Stimulated activated CD8-positive, alpha-beta memory T cell treated with anti-CD3 and anti-CD28 coated beads, Interleukin-4, amount 100 ng/mL, for 4 hours (primary cell): ENCODE measurements around the gene FAM32A.
"Not testable (repeated sequence)": the region's sequence is repeated elsewhere in the genome, so short reads cannot be mapped to it uniquely, and the experiment has no call there.

Source experiments
- DNase-seq, 2 donors: peaks; one replicate each; pipeline ENCODE4 v3.0.0-alpha.2; 2020; ENCODE audit warnings: low read depth in 2 of 2, low spot score in 1 of 2

The FAM32A gene

GRCh38 chr19:16164222-16164890 lies 20.9 kb upstream of the FAM32A start:
- DNase-seq = no peak

GRCh38 chr19:16166417-16166816 lies 18.8 kb upstream of the FAM32A start:
- DNase-seq = no peak

DNA sequence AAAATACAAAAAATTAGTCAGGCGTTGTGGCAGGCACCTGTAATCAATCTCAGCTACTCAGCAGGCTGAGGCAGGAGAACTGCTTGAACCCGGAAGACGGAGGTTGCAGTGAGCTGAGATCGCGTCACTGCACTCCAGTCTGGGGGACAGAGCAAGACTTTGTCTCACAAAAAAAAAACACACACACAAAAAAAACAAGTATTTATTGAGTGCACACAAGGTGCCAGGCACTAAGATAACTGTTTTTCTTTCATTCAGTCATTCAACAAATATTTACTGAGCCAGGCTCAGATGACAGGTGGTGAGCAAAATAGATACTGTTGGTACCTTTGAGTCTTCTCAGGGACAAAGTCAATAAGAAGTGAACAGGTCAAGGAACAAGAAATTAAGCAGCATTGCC lies 18.2 kb upstream of the FAM32A start:
- DNase-seq = no peak

DNA sequence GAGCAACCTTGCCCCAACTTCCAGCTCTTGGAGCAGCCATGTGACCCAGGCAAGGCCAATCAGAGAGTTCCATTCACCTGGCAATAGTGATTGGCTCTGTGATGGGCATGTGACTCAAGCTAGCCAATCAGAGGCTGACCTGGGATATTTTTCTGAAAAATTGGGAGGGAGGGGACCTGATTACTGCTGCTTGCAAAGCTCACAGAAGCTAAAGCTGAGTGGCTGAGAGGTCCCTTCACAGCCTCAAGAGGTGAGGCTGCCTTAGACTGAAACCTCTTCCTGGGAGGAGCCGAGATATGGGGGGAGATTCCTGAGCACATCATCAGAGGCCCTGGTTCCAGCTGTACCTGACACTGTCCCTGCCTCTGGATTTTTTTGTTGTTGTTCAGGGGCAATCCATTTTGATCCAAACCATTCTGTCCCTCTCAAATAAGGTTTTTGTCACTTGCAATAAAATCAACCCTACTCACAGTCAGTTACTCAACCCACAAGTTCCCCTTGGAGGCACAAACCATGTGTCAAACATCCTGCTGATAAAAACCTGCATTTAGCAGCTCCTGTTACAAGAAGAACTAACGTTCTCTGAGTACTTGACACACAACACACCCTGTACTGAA lies 16.6 kb upstream of the FAM32A start:
- no peak for DNase-seq

- DNase-seq = no peak
These were observed 15.1 kb upstream of the FAM32A start for GRCh38 chr19:16170134-16170533.

- no peak for DNase-seq
These were observed 9.3 kb upstream of the FAM32A start for GRCh38 chr19:16175954-16176353.

GRCh38 chr19:16178866-16179265 lies 6.3 kb upstream of the FAM32A start:
- DNase-seq = not testable (repeated sequence)

- DNase-seq = no peak
These were observed 4.6 kb upstream of the FAM32A start for GRCh38 chr19:16180611-16181010.

DNA sequence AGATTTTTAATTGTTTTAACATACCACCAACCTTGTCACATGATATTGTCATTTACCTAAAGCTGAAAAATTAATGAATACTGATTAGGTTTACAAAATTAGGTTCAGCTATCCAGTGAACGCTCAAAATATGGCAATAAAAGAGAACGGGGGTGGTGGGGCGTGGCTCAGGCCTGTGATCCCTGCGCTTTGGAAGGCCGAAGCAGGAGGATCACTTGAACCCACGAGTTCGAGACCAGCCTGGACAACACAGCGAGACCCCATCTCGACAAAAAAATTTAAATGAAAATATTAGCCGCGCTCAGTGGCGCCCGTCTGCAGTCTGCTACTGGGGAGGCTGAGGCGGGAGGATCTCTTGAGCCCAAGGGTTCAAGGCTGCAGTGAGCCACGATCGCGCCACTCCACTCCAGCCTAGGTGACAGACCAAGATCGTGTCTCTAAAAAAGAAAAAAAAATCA lies 516 bp upstream of the FAM32A start:
- no peak for DNase-seq

- no peak for DNase-seq
These were observed 536 bp downstream of the FAM32A start for GRCh38 chr19:16185768-16186123.

- no peak for DNase-seq
These were observed 3.3 kb downstream of the FAM32A start for GRCh38 chr19:16188521-16188920.

DNA sequence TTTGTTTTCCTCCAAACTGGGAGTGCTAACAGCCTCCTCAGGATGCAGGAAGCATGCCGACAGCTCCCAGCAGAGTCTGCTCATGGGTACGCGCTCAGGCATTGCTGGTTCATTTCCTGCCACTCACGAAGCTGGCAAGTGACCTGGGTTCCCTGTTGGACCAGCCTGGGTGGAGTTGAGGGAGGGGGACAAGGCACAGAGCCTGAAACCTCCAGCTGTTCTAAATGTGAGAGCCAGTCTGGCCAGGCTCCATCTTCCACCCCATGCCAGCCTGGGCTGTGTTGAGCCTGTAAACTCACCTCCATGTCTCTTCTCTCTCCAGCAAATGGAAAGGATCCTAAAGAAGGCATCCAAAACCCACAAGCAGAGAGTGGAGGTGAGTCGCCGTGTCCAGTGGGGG lies 5.0 kb downstream of the FAM32A start:
- no peak for DNase-seq

DNA sequence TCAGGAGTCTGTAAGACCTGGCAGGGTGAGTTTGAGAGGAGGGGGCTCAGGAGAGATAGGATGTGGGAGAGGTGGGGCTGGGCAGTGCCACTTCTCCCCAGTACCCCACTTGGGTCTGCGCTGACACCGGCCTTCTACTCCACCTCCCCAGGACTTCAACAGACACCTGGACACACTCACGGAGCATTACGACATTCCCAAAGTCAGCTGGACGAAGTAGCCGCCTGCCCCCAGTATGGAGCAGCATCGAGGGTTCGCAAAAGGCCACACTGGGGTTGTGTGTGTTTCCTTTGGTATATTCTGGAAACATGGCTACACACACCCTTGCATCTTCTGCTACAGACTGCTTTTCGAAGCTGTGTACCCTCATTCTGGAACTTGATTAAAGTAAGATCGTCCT lies 5.5 kb downstream of the FAM32A start:
- DNase-seq = no peak

GRCh38 chr19:16191216-16191908 lies 6.2 kb downstream of the FAM32A start:
- no peak for DNase-seq

DNA sequence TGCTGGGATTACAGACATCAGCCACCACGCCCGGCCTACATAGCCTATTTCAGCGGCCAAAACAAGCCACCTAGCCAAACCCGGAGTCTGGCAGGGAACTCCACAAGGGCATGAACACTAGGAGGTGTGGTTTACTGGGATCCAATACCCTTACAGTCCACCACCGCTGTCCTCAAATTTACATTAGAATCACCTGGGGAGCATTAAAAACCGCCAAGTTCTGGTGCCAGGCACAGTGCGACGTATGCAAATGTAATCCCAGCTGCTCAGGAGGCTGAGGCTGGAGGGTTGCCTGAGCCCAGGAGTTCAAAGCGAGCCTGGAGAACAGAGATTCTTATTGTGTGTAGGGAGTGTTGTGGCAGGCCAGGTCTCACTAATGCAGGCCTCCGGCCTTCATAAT lies 8.3 kb downstream of the FAM32A start:
- no peak for DNase-seq

DNA sequence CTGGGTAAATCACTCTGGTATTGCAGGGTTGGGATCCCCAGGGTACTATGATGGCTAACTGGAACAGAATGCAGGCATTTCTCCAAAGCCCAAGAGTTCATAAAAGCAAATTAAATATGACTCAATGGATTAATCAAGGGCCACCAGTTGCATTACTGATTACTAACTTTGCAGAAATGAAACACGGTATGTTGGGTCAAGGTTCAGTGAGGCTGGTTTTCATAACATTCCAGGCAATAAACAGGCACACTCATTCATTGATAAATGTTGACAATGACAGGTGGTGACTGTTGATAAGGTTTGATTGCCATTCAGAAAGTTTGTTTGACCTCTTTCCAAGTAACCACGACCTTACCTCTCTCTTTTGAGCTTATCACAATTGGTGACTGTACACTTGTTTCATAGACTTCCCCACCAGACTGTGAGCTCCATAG lies 12.0 kb downstream of the FAM32A start:
- DNase-seq = no peak

DNA sequence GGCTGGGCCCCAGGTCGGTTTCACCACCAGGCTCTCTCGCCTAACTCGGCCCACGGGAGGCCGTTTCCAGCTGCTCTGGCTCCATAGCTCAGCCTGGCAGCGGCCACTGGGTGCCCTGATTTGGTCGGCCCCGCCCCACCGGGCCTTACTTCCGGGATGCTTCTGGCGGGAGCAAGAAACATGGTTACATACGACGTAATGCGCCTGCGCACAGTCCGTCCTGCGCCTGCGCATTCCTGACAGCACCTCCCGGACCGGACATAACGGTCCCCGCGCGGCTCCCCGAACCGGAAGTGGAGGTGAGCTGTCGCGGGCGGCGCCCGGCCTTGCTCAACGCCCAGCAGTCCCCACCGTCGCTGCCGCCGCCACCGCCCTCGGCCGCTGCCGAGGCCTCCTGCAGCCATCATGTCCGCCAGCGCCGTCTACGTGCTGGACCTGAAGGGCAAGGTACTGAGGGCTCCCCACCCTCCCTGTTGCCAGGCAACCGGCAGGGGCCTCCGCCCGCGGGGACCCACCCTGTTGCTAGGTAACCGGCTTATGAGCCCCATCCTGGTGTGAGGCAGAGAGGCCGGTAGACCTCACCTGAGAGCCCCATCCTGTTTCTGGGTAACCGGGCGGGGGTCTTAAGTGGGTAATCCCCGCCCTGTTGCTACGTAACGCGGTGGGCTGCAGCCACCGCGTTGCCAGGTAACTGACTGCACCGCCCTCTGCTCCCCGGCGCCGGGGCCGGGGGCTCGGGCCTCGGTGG lies 12.6 kb downstream of the FAM32A start, which contains the start of gene AP1M1:
AP1M1 (plus strand) TSS at position 290 of the 748 bp plus-strand sequence; CDS start at position 406, 116 bp downstream.
- DNase-seq = peak; percentile 96 to 97

DNA sequence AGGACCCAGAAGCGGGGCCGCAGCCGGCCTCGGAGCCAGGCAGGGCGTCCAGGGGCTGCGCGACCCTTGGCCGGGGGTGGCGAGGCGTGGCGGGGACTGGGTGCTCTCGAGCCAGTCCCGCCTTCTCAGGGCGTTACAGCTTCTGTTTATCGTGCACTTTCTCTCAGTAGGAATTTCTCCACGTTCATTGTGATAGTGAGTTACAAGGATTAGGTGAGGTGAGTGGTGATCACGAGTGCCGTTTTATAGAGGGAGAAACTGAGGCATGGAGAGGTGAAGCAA lies 13.1 kb downstream of the FAM32A start:
- no peak for DNase-seq

- DNase-seq = no peak
These were observed 14.2 kb downstream of the FAM32A start for GRCh38 chr19:16199275-16199932.

DNA sequence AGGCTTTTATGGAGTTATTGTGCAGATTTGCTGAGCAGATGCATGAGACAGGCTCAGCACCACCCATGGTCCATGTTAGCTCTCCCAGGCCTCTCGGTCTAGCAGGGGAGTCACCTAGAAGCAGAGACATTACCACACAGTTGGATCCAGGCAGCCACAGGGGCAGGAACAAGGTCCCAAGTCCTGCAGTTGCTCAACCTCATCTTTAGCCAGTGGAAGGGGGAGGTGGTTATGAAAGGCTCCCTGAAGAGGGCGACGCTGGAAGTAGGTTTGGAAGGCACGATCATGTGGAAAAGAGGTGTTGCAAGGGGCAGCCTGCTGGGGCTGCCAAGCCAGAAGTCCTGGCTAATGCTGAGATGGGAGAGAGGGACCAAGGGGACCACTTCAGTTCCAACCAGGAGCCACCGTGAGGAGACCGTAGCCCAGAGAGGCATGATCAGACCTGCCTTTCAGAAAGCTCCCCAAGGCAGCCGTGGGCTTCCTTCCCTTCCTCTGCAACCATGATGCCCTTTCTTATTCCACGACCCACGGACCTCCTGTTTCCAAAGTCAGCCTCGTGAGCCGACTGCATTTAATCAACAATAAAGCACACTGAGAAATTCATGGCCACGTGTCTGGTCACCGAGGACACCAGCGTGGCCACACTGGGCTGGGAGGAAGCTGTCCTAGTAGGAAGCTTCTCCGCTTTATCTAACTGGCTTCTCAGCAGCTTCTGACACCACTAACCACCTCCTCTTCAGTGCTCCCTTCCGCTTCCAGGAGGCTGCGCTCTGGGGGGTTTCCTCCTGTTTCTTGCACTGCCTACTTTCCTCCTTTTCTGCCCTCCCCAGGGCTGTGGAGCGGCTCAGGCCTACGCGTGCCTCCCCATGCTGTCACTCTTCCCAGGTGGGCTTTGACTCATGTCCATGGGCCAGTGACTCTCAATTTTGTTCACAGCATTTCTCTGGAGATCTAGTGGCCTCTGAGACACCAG lies 15.1 kb downstream of the FAM32A start:
- DNase-seq = no peak
